Activated naive CD4-positive, alpha-beta T cell treated with anti-CD3 and anti-CD28 coated beads, Interleukin-2, amount 50 U/mL, for 16 hours (primary cell): ENCODE results near the gene RIMKLB.
"Not testable (repeated sequence)": the region's sequence is repeated elsewhere in the genome, so short reads cannot be mapped to it uniquely, and the experiment has no call there.

Experiments used
- DNase-seq: peaks from one replicate; pipeline ENCODE4 v3.0.0-alpha.2; 2020

The RIMKLB gene

DNA sequence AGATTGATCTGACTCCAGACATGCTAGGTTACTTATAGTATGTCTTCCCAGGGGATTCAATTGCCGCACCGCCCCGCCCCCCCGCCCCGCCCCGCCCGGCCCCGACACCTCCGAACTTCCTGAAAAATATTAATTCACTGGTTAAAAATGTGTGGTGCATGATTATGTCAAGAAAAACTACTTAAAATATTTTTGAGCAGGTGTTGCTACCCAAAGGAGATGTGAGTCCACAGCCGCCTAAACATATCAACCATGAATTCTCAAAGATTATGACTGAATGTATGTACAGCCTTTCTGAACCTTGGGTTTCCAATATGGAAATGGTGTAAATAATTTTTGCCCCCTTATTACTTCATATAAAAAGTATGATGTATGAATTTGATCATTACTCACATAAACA, 2.7 kb upstream of the RIMKLB start:
- DNase-seq, result no peak

DNA sequence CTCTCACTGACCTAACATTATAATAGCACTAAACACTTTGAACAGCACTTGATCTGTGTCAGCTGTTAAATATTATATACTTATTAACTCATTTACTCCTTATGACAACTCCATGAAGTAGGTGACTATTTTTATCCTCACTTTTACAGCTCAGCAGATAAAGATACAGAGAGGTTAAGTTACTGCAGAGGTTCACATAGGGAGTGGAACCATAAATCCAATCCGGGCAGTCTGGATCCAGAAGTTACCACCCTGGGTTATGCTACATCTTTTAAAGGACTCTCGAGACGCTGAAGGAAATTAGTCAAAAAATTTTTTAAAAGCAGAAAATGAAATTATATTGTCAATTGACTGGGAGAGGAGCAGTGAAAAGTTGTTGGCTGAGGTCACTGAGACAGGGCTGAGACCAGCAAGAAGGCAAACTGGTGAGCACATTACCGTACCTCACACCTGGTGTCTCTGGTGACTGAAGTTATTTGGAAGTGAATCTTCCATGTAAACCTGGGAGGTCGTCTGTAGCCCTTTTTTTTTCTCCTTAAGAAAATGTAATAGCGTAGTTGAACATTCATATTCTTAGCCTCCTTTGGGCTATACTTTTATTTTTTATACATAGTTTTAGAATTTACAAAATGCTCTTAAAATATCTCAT, 1.2 kb upstream of the RIMKLB start:
- no peak for DNase-seq

DNA sequence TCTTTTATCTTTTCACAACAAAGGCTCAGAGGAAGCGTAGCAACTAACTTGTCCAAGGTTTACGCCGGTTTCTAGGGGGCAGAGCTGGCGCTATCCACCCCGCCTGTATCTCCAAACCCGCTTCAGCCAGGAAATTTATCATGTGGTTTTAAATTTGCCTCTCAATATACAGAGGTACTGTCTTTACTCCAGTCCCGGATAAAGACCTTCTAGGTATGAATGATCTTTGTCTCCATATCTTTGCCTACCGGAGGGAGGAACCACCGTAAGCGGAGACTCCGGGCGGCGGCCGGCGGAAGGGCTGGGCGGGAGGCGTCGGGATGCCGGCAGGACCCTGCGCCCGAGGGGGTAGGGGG, 693 bp upstream of the RIMKLB start:
- no peak for DNase-seq

DNA sequence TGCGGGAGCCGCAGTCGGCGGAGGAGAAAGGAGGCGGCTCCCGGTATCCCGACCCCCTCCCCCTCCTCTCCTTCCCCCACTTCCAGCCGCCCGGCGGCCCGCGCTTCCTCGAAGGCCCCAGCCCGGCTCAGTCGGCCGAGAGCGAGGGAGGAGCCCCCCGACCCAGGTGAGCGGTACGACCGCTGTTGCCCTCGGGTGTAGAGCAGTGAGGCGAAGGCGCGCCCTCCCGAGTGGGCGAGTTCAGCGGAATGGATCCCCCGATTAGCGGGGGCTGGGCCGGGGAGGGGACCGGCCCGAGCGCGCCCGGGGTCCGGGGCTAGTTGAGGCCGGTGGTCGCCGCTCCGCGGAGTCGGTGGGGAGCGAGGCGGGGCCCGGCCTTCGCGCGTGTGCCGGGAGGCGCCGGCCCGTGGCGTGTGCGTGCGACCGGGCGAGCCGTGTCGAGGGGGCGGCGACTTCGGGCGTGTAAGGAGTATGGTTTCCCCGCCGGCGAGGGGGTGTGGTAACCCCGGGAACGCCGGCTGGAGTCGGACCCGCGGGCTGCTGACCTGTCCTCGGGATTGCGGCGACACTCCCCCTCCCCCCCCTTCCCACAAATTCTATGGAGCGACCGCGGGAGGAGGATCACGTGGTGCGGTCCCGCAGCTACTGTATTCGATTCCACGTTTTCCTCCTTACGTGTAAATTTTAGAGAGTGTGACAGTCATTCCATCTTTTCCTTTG, 501 bp downstream of the RIMKLB start:
- DNase-seq, result peak; percentile 61

DNA sequence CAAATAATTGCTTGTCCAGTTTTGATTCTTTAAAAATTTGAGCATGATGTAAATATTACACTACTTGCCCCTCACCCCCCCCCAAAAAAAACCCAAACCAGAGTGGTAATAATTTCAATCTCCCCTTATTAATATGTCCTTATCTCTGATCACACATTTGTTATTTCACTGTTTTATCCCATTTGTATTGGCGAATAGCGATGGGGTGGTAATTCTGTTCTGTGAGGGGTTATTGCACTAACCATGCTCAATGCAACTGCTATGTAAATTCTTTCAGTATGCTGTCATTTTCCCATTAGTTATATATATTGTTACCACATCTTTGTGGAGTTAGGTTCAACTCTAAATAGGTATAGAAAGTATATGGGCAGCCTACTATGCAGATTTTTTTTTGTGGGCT, 1.1 kb downstream of the RIMKLB start:
- no peak for DNase-seq

DNA sequence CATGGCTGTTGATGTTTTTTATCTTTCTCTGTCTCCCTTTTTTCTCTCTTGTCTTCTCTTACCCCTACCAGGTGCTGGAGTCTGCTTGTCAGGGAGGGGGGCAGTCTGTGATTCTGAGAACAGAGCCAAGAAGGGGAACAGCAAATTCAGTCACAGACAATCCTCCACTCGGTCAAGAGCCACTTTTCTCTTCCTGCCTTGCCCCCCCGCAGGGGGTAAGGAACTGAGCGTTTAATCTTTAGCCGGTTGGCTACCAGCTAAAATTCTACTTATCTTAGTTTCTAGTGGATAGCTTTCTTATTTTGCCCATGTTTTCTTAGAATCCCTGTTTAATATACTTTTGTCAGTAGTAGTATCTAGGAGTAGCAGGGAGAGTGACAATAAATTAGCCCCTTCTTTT, 1.9 kb downstream of the RIMKLB start:
- DNase-seq, result no peak

DNA sequence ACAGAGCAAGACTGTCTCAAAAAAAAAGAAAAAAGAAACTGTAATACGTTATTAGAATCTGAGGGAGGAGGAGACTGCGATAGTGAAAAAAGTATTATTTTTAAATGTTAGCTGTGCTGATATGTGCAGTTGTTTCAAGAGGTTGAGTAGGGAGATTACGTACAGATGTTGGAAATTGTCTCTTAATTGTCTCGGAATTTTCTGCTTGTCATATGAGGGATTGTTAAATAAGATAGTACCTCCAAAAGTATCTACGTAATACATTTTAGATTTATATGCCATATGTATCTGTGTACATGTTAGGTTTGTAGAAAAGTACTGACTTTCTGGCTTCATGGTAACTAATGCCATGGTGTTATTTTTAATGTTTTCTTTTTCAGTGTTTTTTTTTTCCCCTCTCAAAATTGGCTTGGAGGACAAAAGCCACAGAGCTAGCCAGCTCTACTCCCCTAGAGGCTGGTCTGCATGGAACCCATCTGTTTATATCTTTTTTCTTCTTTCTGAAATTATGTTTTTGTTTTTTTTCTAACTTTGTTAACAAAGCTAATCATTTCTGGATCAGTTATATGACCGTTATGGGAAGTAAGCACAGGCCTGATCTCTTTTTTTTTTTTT, 3.4 kb downstream of the RIMKLB start:
- DNase-seq, result no peak

DNA sequence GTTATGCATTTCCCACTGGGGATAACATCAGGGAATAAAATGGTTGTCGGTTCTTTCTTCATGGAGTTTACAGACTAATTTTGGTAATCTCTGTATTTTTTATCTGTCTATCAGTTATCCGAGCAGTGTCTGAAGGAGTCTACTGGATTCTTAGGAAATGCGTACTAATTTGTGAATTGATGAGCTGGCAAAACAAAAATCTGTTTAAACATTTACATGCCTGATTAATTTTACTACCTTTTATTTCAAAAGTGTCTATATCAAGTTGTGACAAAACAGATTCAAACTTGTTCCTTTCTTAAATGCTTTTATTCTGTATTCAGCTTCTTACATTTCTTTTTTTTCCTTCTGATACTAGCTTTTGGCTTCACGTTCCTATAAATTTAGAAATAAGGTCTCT, 4.4 kb downstream of the RIMKLB start:
- DNase-seq, result no peak

GRCh38 chr12:8709124-8709830, 11.5 kb downstream of the RIMKLB start:
- no peak for DNase-seq

DNA sequence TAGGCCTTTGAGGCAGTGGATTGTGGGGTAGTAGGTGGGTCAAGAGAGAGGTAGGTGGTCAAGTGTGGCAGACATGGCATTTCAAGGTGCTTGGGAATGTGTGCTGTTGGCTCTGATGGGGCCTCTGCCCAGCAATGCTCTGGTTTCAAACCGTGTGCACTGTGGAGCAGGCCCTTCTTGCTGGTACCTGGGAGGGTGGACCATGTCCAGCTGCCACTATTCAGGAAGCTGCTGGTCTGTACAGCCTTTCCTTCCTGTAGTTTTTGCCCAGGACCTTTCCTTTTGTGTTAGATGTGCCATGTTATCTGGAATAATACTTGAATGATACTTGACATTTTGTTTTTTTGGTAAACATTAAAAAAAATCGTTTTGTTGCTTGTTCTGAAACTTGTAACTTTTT, 14.8 kb downstream of the RIMKLB start:
- DNase-seq, result no peak

DNA sequence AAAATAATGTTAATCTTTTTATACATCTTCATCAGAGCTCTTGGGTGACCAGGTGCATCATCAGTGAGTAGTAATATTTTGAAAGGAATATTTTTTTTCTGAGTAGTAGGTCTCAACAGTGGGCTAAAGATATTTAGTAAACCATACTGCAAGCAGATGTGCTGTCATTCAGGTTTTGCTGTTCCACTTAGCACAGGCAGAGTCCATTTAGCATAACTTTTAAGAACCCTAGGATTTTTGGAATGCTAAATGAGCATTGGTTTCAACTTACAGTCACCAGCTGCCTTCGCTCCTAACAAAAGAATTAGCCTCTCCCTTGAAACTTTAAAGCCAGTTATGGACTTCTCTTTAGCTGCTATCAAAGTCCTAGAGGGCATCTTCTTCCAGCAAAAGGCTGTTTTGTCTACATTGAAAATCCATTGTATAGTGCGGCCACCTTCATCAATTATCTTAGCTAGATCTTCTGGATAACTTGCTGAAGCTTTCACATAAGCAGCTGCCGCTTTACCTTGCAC, 24.6 kb downstream of the RIMKLB start:
- no peak for DNase-seq

GRCh38 chr12:8734873-8735381, 37.1 kb downstream of the RIMKLB start:
- no peak for DNase-seq

DNA sequence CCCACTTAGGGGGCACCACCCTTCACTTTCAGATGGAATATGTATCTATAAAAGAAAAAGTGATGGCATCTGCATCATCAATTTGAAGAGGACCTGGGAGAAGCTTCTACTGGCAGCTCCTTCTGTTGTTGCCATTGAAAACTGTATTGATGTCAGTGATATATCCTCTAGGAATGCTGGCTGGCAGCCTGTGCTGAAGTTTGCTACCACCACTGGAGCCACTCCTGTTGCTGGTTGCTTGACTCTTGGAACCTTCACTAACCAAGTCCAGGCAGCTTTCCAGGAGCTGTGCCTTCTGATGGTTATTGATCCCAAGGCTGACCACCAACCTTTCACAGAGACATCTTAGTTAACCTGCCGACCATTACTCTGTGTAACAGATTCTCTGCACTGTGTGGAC, 44.7 kb downstream of the RIMKLB start:
- DNase-seq, result no peak

GRCh38 chr12:8743121-8743520, 45.3 kb downstream of the RIMKLB start:
- DNase-seq, result not testable (repeated sequence)

DNA sequence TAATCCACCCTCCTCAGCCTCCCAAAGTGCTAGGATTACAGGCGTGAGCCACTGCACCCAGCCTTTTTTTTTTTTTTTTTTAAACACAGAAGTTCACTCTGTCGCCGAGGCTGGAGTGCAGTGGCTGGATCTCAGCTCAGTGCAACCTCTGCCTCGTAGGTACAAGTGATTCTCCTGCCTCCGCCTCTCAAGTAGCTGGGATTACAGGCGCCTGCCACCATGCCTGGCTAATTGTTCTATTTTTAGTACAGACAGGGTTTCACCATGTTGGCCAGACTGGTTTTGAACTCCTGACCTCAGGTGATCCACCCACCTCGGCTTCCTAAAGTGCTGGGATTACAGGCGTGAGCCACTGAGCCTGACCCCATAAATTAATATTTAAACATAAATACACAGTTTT, 47.8 kb downstream of the RIMKLB start:
- not testable (repeated sequence) for DNase-seq

GRCh38 chr12:8746046-8746445, 48.3 kb downstream of the RIMKLB start:
- no peak for DNase-seq

DNA sequence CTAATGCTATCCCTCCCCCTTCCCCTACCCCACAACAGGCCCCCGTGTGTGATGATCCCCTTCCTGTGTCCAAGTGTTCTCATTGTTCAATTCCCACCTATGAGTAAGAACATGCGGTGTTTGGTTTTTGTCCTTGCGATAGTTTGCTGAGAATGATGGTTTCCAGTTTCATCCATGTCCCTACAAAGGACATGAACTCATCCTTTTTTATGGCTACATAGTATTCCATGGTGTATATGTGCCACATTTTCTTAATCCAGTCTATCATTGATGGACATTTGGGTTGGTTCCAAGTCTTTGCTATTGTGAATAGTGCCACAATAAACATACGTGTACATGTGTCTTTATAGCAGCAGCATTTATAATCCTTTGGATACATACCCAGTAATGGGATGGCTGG, 62.3 kb downstream of the RIMKLB start:
- not testable (repeated sequence) for DNase-seq

- not testable (repeated sequence) for DNase-seq
Measured at GRCh38 chr12:8762701-8763100, 64.9 kb downstream of the RIMKLB start.

GRCh38 chr12:8766121-8766520, 68.3 kb downstream of the RIMKLB start:
- not testable (repeated sequence) for DNase-seq

DNA sequence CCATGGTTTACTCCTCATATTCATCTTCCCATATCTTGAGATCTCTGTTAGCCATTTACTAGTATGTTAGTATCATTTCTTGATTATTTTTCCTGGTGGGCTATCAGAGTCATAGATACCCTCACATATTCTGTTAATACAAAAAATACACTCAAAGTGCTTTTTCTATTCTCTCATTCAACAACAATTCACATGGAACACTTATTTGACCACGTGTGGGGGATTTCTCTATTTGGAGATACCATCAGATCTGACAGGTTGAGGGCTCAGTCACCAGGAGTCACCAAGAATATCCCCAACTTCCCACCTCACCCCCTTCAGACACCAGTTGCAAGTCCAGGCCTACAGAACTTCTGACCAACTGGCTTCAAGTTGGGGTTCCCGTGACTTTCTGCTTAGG, 72.7 kb downstream of the RIMKLB start:
- DNase-seq, result no peak

GRCh38 chr12:8771072-8771471, 73.3 kb downstream of the RIMKLB start:
- DNase-seq, result no peak

DNA sequence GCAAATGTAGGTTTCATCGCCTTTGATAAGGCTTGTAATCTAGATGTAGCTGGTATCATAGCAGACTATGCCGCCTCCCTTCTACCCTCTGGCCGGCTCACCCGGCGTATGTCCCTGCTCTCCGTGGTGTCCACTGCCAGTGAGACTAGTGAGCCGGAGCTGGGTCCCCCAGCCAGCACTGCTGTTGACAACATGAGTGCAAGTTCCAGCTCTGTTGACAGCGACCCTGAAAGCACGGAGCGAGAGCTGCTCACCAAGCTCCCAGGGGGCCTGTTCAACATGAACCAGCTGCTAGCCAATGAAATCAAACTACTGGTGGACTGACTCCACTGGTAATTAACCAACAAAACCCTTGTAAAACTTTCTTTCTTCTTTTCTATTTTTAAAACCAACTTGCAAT, 75.7 kb downstream of the RIMKLB start:
- no peak for DNase-seq

DNA sequence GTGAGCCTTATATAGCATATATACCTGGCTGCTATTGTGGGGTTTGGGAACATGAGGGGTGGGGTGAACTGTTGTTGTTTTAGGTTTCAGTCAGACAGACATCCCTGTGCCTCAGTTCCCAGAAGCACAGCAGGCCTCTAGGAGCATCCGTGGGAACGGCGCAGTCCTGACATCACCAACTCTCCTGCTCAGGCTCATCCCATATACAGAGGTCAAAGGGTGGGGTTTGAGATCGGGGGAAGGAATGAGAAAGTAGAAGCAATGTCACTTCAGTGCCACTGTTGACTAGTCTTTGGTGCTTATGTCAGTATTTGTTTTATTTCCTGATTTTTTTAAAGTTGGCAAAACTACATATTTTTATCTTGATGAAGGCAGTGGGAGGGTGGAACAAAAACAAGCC, 81.5 kb downstream of the RIMKLB start:
- no peak for DNase-seq
